Epithelial cell of esophagus (primary cell): ENCODE measurements around the gene OR52E8.

Source experiments
- DNase-seq: peaks from one replicate; pipeline ENCODE4 v3.0.0; 2010; ENCODE audit warnings: low read depth
- H3K4me3 ChIP-seq: 2 replicates; pipeline ENCODE4 v1.5.1; 2011; ENCODE audit warnings: mild to moderate bottlenecking, low read length, control low read depth
- TF ChIP-seq, protein P1 (sequence below): IDR thresholded peaks from 2 replicates; pipeline ENCODE4 v1.5.1; 2011; ENCODE audit warnings: low read depth, mild to moderate bottlenecking, low read length, control low read depth, inconsistent platforms; ENCODE audit not compliant: insufficient read depth; ENCODE audit errors: missing control alignments

OR52E8 gene

DNA sequence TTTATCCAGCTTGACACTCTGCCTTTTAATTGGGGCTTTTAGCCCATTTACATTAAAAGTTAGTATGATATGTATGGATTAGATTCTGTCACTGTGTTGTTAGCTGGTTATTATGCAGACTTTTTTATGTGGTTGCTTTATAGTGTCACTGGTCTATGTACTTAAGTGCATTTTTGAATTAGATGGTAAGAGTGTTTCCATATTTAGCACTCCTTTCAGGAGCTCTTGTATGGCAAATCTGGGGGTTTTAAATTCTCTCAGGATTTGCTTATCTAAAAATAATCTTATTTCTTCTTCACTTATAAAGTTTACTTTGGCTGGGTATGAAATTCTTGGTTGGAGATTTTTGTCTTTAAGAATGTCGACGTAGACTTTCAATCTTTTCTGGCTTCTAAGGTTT, 19.8 kb downstream of the OR52E8 start:
- no peak overlapping the region for H3K4me3 ChIP-seq
- no peak for DNase-seq

DNA sequence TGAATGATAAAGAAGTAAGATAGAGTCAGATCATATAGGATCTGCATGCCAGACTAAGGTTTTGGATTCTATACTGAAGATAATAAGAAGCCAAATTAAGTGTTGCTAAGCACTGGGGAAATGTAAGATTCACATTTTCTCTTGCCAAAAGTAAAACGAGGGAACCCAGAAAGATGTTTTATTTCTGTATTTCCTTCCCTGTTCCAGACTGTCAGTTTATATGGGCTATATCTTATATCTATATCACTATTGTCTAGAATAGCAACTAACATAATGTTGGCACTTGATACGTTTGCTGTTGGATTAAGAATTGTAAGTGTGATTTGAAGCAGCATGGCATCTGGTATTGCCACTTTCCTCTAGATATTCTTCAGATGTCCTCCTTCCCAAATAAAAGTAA, 24.0 kb downstream of the OR52E8 start:
- no peak overlapping the region for H3K4me3 ChIP-seq
- no peak for DNase-seq
- TF ChIP-seq, protein P1, sequence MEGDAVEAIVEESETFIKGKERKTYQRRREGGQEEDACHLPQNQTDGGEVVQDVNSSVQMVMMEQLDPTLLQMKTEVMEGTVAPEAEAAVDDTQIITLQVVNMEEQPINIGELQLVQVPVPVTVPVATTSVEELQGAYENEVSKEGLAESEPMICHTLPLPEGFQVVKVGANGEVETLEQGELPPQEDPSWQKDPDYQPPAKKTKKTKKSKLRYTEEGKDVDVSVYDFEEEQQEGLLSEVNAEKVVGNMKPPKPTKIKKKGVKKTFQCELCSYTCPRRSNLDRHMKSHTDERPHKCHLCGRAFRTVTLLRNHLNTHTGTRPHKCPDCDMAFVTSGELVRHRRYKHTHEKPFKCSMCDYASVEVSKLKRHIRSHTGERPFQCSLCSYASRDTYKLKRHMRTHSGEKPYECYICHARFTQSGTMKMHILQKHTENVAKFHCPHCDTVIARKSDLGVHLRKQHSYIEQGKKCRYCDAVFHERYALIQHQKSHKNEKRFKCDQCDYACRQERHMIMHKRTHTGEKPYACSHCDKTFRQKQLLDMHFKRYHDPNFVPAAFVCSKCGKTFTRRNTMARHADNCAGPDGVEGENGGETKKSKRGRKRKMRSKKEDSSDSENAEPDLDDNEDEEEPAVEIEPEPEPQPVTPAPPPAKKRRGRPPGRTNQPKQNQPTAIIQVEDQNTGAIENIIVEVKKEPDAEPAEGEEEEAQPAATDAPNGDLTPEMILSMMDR = no peak

More for the DNA sequence above, 19.8 kb downstream of the OR52E8 start:
- TF ChIP-seq, protein P1 = no peak

GRCh38 chr11:5831196-5831829, 26.2 kb downstream of the OR52E8 start:
- H3K4me3 ChIP-seq = no peak overlapping the region
- TF ChIP-seq, protein P1 = no peak
- DNase-seq = no peak

DNA sequence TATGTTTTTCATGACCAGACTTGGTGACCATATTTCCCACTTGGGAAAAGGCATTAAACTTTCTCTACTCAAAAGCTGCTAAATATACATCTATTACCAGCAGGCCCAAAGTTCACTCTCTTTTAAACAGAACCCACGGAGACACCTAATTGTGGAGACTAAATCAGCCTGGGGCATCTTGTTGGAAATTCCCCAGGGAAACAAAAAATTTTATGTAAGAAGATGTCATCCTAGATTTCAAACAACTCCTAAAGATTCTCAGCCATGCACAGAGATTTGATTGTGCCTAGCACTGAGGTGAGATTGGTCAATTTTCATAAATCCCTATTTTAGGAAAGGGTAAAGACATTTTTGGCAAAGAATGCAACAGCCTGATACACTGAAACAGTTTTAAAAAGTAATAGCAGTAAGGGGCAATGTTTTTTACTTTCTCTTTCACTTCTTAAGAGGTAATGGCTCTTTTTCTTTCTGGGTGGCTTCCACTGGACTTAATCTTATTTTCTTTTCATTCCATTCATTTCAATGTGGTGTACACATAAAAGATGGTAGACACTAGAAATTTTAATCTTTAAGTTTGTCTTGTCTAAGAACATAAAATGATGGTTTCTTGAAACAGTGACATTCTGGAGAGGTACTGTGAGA, 39.1 kb downstream of the OR52E8 start:
- no peak overlapping the region for H3K4me3 ChIP-seq
- DNase-seq = no peak
- TF ChIP-seq, protein P1 = no peak

DNA sequence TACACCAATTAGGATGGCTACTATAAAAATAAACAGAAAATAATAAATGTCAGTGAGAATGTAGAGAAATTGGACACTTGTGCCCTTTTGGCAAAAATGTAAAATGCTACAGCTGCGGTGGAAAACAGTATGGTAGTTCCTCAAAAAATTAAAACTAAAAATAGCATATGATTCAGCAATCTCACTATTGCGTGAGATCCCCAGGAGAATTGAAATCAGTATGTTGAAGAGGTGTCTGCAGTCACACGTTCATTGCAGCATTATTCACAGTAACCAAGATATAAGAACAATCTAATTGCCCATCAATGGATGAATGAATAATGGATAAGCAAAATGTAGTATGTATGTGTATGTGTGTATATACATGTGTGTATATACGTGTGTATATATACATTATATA, 42.0 kb downstream of the OR52E8 start:
- no peak for DNase-seq
- no peak overlapping the region for H3K4me3 ChIP-seq
- TF ChIP-seq, protein P1 = no peak

- DNase-seq = no peak
- TF ChIP-seq, protein P1 = no peak
- H3K4me3 ChIP-seq = no peak overlapping the region
Measured at GRCh38 chr11:5809905-5810795, 47.3 kb downstream of the OR52E8 start.
